NCI-H510A treated with DMSO at 0.1 percent for 48 hours (cell line): ENCODE data around the gene MRPL1.
A peak's percentile ranks its signal among the peaks of the same experiment; 100 is the strongest.

Experiments used
- DNase-seq: peaks from one replicate; lab custom pipeline; 2025; lab: John Stamatoyannopoulos, UW

The MRPL1 gene

DNA sequence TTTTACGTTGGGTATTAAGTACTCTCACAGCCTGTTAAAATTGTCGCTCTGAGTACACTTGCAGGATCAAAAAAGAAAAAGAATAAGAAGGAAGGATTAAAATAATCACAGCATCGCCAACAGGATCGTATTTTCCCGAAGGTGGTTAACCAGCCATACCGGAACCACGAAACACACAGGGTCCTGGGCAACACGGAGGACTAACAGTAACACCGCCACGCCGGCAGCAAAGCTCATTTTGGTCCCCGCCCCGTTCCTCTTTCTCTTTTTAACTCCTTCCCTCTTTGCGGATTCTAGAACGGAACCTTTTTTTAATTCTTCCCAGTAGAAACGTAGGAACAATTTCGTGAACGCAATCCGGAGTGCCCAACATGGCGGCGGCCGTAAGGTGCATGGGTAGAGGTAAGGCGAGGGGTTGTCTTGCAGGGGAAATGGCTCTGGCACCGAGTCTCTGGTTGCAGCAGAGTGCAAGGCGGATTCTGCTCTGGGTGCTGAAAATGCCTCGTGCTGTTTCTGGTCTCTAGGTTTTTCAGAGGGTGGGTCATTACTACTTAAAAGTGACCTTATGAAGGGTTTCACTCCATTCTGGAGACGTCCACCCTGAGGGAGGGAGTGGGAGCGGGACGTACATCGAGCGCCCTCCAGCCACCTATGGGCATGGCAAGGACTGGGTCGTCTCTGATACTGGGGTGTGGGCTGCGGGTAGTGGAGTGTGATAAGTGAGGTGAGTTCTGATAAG is at the start of gene MRPL1:
TSS of gene MRPL1 (plus strand) at position 353 of the 739 bp plus-strand sequence. CDS start at position 372, 19 bp downstream.
- DNase-seq = peak; percentile 97

DNA sequence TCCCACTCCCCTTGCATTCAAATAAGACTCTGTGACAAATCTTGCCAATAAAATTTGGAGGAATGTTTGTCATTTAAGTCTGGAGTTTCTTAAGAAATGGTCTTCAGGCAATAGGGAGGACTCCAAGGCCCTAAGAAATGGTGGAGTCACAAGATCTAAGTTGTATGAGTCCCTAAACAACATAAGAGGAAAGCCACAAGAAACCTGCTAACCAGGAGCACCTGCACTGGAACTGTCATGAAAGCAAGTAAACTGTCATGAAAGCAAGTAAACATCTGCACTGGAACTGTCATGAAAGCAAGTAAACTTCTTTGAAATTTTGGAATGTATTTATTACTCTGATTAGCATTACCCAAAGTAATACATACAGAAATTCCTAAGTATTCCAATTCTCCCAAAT is 47.0 kb upstream of the MRPL1 start:
- DNase-seq = no peak

DNA sequence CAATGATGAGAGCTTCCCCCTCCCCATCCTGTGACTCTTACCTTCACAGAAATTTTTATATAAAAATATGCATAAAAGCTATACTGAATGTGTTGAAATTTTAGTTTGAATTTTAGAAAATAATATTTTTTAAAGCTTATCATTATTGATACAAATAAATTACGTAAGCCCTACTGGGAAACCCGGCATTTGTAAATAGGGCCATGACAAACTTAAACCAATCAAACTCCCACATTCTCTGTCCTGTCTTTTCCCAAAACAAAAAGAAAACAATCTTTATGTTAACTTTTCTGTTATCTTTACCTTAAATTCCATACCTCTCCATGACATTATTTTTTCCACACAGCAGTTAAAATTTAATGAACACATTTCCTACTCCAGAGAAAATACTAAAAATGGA is 46.1 kb upstream of the MRPL1 start:
- DNase-seq = no peak

DNA sequence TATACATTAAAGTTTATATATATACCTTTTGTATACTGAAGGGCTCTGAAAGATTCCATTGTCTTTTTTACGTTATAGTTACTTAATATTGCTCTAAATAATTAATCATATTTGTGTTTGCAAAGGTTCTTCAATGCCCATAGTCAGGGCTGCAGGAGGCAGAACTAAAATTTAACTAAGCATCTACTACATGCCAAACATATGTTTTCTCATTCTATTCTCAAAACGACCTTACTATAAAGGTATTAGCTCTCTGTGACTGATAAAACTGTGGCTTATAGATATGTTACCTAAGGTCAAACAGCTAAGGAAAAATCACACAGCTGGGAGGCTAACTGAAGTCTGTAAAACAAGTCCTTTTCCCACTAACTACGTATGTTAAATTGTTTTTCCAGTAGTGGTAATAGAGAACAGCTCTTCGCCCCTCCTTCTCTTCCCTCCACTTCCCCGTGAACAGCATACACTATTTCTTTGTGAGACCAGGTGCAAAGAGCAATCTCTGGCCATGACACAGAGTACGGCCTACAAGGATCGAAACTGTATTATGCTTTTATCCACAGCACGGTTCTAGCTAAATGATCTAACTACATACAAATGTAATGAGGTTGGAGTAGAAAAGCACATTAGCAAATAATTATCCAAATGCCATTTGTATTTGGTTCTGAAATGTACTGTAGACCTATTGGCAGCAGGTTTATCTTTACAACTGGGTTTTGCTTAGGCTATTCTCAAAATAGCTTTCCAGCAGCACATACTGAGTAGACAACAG is 45.1 kb upstream of the MRPL1 start:
- peak; percentile 47 for DNase-seq

DNA sequence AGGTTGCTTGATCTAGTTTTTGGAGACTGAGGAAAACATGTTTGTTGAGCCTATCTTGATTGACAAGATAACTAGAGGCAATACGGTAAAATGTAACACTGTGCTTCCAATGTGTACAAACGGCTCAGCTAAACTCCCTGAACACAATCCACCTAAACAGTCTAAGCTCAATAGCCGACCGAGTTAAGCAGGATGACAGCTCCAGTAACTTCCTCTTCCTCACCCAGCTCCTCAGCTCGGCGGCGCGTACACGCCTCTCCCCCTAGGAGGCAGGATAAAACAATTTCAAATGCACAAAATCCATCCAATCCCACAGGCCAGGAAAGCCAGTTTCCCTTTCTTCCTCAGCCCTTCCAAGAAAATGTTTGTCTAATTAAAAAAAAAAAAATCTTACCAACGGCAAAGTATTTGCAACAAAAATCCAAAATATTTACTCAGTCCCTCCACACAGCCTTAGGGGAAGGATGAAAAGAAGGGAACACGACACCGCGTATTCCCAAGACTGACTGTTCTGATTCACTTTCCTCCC is 44.5 kb upstream of the MRPL1 start:
- peak; percentile 85 for DNase-seq

DNA sequence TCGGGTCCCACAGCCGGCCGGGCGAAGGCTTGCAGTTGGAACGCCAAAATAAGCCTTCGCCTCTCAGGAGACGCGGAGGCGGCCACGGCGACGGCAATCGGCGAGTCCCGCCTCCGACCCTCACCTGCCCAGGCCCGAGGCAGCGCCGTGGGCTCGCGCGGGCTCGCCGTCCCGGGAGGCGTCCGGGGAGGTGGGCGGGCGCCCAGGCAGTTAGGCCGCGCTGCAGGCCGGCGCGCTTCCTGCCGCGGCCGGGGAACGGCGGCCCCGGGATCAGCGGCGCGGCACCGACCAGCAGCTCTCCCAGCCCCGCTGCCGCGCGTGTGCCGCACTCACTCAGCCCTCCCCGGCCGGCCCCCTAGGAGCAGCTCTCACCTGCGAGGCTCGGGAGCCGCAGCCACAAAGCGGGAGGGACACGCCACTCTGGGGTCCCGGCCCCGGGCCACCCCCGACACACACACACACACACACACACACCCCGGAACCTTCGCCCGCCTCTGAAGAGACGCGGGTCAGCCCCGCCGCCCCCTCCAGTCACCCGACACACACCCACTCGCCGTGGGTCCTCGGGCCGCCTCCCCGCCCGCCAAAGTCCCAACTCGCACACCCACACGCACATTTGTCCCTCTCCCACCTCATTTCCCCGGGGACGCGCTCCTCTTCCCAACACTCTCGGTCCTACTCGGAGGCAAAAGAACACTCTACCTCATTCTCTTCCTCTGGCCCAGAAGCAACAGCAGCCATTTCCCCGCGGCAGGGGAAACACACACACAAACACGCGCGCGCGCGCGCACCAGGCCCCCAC is 43.8 kb upstream of the MRPL1 start, which contains the start of gene CNOT6L:
TSS of gene CNOT6L (minus strand) at position 767 of the 802 bp plus-strand sequence. CDS start at position 707, 60 bp downstream.
- peak; percentile 64 for DNase-seq

DNA sequence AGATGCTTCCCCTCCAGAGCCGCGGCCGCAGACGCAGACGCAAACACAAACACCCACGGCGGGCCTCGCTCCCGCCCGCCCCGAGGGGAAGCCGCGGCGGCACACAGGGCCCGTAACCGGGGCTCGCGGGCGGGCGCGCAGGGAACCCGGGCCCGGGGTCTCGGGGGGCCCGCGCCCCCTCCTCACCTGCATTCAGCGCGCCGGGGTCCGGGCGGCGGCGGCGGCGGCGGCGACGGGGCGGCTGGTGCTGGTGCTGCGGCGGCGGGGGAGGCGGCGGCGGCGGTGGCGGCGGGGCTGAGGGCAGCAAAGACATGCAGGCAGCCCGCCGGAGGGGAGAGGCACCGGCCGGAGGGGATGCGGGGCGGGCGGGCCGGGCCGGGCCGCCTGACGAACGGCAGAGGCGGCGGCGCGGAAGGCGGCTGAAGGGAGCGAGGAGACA is 43.2 kb upstream of the MRPL1 start:
- DNase-seq = no peak

DNA sequence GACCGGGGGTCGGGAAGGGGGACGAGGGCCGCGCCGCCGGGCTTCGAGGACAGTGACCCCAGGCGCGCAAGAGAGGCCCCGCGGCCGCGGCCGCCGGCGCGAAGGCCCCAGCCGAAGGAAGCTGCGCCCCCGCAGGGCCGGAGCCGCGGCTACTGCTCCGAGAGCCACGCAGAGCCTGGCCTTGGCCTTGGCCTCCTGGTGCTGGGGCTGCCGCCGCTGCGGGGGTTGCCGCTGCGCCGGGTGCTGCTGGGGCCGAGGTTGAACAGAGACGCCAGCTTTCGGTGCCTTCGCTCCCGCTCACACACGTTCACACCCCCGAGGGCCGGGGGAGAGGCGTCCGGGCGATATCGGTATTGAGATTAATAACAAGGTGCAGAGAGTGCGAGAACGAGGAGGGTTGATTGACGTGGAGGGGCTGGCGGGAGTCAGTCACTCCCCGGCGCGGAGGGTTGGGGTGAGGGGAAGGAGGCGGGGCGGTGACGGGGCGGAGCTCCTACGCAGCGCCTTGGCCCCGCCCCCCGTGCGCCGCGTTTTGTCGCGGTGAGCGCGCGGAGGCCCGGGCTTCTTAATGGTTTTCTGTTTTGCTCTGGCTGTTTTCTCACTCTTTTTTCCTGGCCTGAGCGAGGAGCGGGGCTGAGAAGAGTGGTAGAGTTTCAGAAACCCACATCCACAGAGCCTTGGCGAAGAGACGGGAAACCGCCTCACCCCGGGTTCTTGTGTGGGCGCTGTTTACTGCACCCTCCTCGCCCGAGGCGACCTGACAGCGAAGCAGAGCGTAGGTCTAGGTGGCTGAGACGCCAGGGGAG is 42.6 kb upstream of the MRPL1 start:
- DNase-seq = peak; percentile 90

DNA sequence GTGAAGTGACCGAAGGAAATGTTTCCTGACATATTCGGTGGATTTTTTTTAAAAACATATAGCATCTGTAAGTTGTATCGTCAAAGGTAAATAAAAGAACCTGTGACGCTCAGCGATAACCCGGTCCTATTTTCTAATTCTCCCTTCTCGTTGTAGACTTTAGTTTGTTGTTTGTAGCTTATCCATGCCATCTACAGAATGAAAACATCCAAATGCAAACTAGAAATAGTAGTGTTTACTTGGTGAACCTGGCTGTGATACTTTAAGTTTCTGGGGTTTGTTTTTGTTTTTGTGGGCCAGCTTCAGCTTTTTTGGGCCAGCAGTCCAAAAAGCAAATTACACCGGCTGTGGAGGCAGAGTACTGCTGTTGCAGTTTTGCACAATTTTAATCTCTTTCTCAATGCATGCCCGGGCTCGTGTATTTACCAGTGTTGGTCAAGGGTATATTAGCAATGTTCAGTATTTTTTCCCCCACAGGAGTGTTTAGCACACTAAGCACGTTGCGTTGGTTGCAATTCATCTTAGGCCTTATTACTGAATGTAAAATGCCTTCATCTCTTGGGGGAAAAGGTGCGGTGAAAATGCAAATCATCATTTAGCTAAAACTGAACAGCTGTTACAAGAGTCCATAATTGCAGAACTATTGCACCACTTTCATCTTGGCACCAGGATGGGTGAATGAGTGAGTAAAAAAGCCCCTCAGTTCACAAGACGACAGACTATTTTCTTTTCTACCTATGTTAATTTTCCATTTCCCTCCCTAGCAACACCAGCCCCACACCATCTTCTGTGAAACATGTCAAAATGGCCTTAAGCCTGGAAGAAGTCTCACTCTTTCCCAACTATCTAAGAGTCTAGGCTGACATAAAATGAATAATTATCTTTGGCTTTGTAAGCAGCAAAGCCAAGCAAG is 41.7 kb upstream of the MRPL1 start:
- no peak for DNase-seq

DNA sequence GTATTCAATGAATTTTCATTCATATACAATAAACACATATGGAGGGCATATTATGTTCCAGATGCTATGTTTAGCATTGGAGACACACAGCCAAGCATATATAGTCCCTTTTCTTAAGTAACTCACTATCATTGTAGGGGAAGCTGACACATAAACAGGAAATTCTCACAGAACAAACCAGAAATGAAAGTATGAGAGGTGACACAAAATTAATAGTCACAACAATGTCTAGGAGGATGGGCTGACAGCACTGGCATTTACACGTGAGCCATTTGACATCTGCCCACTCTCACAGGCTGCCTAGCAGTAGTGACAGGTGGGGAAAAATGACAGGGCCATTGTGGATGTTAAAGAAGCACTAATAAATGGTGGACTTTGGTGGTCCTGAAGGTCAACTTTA is 40.9 kb upstream of the MRPL1 start:
- no peak for DNase-seq

DNA sequence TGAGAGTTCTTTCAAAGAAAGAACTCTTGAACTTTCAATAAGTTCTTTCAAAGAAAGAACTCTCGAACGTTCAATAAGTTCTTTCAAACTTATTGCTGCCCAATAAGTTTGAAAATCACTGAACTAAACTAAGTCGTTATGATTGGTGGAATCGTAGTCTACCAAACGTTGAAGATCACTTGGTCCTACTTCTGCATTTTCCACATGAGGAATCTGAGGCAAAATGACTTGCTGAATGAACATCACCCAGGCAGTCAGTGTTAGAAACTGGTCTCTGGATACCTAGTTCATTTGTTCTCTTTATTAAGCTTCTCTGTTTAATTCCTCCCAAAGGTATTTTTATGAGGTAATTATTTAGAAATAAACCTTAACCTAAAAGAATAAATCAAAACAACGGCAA is 36.4 kb upstream of the MRPL1 start:
- no peak for DNase-seq

DNA sequence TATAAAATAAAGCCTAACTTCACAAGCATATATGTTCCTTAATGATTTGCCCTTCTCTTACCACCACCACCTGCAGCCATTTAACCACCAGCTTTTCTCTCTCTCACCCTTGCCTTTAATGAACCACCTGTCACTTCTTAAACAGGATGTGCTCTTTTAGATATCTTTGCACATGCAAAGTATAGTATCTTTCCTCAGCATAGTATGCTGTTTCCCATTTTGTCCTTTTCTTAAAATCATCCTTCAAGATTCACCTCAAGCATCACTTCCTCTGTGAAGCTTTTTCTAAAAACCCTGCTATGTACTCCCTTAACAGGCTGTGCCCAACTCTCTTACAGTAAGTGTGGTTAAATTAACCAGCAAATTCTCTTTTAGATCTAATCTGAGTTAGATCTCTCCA is 35.3 kb upstream of the MRPL1 start:
- no peak for DNase-seq

DNA sequence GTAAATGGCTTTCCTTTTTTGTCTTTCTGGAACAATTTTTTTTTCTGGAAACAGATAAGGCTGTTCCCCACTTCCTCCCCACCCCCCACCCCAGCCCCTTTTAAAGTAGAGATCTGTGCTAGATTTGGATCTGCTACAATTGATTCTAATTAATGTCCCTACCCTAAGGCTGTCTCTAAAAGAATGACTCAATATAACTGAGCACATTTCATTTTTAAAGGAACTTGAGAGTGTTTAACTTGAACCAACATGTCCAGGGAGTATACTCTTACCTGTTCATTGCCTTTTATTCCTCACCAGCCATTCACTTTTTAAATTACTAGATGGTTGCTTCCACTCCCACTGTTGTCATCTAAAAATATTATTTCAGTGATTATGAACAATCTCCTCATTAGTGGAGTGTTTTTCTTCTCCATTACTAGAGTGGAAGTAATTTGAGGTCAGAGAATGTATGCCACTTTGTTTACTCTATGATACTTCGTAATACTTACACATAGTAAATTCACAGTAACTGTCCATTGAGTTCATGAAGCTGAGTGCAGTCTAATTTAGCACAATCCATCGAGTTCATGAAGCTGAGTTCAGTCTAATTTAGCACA is 29.4 kb upstream of the MRPL1 start:
- DNase-seq = no peak

DNA sequence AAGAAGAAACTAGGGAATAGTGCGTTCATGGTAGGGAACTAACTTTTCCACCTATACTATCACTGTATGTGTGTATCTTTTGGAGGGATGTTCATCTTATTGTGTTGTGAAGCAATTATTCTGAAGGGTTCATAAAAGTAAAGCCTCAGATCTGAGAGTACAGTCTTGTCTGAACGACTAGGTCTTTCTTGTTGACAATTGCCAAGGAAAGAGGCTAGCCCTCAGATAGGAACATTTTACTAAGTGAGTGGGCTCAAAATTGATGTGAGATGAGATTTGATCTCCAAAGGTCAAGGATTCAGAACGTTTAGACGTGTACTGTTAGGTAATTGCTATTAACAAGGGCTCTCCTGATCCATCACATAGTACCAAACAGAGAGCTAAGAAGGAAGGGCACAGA is 28.2 kb upstream of the MRPL1 start:
- no peak for DNase-seq

DNA sequence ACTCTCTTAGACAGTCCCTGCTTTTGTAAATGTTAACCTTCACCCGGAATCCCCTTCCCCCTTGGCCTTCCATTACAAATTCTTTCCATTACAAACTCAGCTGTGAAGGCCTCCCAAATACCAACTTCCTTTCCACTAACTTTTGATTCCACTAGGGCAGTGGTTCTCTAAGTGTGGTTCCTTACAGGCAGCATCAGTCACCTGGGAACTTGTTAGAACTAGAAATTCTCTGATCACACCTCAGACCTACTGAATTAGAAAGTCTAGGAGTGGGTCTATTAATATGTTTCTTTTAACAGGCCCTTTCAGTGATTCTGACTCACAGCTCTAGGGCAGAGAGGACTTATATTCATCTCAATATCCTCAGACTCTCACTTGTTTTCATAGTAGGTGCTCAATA is 19.0 kb upstream of the MRPL1 start:
- DNase-seq = no peak

DNA sequence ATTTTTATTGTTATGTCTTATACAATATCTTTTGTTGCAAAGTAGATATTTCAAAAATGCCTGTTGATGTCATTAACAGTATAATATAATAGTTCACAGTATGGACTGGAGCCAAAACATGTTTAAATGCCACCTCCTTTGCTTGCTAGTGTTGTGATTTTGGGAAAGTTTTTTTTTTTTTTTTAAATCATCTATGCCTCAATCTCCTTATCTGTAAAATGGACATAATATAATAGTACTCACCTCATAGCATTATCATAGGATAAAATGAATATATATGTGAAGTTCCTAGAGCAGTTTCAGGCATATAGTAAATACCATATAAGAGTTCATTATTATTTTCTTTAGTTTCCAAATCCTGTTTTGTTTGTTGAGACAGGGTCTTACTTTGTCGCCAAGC is 18.3 kb upstream of the MRPL1 start:
- DNase-seq = no peak

DNA sequence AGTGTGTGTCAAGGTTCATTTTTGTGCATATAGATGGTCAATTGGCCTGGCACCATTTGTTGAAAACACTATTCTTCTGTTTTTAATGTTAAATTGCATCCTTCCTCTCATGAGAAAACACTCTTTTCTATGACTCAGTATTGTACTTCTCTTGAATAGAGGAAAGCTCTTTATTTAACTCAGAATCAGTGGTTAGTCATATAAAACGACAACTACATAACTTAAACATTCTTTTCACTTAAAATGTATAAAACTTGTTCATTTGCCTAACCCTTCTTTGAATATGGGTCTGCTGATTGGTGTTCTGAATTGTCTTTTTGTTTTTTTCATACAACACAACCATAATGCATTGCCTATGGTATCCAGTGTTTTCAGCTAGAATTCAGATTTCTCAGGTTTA is 17.2 kb upstream of the MRPL1 start:
- no peak for DNase-seq

DNA sequence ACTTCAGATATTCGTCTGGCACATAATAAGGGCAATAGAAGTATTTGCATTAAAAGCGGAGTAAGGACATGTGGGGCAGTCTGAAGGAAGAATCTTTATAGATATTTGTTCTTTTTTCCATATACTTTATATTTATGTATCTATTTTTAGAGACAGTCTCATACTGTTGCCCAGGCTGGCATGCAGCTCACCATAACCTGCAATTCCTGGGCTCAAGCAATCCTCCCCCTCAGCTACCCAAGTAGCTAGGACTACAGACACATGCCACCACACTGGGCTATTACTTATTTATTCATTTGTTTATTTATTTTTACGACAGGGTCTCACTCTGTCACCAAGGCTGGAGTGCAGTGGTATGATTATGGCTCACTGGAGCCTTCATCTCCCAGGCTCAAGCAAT is 16.7 kb upstream of the MRPL1 start:
- DNase-seq = no peak

DNA sequence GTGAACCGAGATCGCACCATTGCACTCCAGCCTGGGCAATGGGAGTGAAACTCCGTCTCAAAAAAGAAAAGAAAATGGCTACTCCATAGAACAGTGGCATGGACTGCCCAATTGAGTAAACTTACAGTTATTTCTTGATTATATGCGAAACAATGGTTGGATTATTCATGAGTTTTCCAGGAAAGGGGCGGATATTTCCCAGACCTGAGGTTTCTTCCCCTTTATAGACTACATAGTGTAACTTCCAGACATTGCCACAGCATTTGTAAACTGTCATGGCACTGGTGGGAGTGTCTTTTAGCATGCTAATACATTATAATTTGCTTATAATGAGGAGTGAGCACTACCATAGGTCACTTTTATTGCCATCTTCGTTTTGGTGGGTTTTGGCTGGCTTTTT is 14.1 kb upstream of the MRPL1 start:
- no peak for DNase-seq
